Stimulated activated CD4-positive, alpha-beta T cell treated with anti-CD3 and anti-CD28 coated beads, TNF-alpha, amount 100 ng/mL, for 24 hours (primary cell): ENCODE measurements around the gene SLC34A3.

ENCODE experiments used
- DNase-seq, 3 experiments: peaks; one replicate each; pipeline ENCODE4 v3.0.0-alpha.2; 2020; ENCODE audit warnings: low read depth in 3 of 3

The SLC34A3 gene

DNA sequence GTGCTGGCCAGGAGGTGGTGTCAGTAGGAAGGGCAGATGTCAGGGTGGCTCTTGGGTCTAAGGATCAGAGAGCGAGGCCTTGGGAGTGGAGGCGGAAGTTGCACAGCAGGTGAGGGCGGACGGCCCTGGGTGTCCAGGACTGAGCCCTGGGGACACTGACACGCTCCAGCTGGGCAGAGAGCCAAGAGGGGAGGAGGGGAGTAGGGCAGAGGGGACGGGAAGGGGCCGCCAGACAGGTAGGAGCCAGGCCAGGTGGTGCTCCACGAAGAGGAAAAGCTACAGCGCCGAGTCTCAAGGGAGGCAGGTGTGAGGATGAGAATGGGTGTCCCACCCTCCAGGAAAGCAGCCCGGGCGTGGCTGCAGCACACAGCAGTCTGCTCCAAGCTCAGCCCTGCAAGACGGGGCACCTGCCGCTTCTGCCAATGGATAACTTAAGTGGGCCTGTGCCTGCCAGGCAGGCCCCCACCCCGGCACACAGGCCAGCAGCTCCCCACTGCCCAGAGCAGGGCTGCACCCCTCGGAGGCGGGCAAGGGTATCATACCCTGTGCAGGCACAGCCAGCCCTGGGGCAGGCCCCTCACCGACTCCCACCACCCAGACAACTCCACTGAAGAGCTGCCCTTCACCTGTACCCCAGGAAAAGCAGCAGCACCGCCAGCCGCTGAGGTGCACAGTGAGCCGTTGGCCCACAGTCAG is 35.0 kb upstream of the SLC34A3 start:
- DNase-seq: no peak

- DNase-seq: no peak
These were observed 32.4 kb upstream of the SLC34A3 start for GRCh38 chr9:137198051-137198901.

DNA sequence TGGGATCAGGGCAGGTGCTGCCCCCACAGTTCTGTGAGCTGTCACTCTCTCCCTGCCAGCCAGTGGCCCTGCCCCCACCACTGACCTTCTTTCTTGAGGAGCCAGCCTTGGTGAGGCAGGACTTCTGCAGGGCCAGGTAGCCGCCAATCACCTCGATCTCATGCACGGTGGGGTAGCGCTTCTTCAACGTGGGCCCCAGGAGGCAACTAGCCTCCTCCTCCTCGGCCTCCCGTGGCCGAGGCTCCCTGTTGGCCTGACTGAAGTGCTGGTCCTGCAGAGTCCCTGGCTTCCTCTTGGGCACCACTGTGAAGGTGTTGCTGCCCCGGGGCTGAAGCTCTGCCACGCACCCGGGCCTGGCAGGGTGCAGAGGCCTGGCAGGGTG is 31.8 kb upstream of the SLC34A3 start:
- DNase-seq: no peak

DNA sequence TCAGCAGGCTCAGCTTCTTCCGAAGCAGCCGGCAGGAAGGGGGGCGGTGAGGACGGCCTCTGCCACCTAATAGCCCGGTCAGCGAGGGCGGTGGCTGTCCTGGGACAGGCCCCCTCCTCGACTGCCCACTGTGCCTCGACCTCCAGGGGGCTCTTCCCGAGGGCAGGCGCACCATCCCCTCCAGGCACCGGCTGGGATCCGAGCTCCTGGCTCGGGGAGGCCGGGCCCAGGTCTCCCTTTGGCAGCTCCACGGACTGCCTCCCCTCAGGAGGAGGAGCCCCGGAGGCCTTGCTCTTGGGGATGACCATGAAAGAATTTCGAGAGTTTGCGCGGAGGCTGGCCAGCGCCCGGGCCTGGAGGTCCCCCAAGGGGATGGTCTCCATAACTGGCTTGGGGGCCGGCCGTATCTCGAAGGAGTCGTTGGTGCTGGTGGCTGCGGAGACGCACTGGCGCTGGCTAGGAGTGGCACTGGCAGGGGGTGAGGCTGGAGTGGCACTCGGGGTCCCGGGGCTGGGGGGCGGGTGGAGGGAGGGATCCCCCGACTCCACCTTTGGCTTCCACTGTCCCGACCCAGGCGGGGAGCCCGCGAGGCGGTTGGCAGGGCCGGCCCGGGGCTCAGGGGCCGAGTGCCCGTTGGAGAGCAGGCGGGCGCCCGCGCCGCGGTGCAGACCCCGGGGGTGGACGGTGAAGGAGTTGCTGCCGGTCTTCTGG is 31.1 kb upstream of the SLC34A3 start:
- DNase-seq: no peak

DNA sequence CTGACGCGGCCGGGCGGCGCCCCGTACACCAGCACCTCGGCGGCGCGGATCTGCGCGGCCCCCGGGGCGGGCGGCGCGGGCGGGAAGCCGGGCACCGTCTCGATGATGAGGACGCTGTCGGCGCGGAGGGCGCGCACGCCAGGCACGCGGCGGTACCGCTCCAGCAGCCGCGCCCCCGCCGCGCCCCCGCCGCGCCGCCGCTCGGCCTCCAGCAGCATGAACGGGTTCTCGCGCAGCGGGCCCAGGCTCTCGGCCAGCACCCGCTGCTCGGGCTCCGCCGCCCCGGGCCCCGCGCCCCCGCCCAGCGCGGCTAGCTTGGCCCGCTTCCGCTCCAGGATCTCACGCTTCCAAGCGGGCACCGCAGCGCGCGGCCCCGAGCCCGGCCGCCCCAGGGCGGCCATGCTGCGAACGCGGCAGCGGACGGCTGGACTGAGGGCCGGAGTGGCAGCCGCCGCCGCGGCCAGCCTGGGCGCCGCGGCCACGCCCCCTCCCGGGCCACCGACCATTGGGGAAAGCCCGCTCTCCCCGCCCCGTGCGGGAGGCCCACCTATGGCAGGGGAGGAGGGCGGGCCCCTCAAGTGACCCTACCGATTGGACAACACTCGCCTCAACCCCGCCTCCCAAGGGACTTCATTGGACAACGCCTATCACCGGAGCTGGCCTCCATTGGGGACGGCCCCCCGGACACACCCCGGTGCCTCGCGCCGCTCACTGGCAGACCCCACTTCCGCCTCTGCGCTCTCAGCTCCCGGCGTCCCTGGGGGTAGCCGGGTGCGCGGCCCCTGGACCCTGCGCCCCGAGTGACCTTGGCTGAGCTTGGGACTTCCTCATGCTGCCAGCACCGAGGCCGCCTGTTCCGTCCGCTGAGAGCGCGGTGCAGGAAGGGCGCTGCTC is 30.1 kb upstream of the SLC34A3 start, which contains the start of gene TPRN:
Gene TPRN, minus strand, starts transcription at position 431 of the 894 bp plus-strand sequence. Its CDS starts 30 bp downstream, at position 401.
- peak; percentile 97 to 99 (median 97) for DNase-seq

DNA sequence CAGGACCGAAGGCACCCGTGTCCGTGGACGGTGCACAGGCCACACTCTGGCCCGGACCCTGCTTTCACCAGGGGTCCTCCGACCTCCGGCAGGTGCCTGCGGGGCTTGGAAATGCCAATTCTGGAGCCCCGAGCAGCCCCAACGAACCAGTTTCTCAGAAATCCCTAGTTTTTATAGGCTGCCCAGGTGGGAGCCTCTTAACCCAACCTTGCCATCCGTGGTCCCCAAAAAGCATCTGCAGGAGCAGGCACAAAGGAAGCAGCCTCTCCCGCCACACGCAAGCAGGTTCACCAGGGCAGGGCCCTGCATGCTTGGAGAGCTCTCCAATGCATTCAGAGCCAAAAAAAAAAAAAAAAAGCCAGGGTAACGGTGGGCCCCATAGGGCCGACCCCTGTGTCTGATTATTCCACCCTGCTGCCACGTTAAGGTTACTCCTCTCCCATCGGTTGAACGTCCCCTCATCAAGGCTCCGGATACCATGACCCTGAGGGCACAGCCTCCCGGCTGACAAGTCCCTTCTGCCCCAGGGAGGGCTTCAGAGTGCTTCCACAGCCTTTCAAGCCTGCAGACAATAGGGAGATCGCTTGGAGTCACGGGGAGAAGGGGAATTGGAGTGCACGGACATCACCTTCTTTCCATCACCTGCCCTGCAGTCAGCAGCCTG is 29.4 kb upstream of the SLC34A3 start:
- no peak for DNase-seq

GRCh38 chr9:137202966-137203365 is 27.7 kb upstream of the SLC34A3 start:
- DNase-seq: no peak

- no peak for DNase-seq
These were observed 26.0 kb upstream of the SLC34A3 start for GRCh38 chr9:137204731-137205125.

DNA sequence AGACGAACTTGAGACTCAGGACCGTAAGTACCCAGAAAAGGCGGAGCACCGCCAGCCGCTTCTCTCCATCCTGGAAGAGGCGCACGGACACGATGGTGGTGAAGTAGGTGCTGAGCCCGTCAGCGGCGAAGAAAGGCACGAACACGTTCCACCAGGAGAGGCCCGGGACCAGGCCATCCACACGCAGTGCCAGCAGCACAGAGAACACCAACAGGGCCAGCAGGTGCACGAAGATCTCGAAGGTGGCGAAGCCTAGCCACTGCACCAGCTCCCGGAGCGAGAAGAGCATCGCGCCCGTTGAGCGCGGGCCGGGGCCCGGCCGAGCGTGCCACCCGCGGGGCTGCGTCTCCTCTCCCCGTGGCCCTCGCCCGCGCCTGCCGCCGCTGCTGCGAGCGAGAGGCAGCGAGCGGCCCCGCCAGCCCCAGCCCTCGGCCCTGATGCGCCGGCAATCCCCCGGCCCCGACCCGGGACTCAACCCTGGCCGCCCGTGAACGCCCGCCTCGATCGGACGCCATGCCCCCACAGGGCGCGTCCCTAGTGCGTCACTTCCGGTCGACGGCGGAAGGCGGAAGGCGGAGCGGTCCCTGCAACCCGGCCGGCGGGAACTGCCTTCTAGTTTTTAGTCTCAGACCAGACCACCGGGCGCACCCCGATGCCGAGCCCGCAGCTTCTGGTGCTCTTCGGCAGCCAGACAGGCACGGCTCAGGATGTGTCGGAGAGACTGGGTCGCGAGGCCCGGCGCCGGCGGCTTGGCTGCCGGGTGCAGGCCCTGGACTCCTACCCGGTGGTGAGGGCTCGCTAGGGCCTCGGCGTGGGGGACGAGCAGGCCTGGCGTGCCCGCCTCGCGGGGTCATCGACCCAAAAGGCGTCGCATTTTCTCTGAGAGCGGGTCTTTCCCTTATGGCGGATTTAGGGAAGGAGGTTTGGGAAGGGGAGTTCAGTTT is 25.3 kb upstream of the SLC34A3 start, which contains the start of the genes NDOR1 and TMEM203:
Gene NDOR1, plus strand, starts transcription at position 575 of the 944 bp plus-strand sequence. Its CDS starts 78 bp downstream, at position 653.
Gene TMEM203, minus strand, starts transcription at position 523 of the 944 bp plus-strand sequence. Its CDS starts 234 bp downstream, at position 289.
- DNase-seq: peak; percentile 93 to 94 (median 94)

GRCh38 chr9:137206602-137207001 is 24.1 kb upstream of the SLC34A3 start:
- DNase-seq: no peak

GRCh38 chr9:137211532-137211931 is 19.2 kb upstream of the SLC34A3 start:
- DNase-seq: no peak

GRCh38 chr9:137212520-137212919 is 18.2 kb upstream of the SLC34A3 start:
- no peak for DNase-seq

- DNase-seq: no peak
These were observed 17.3 kb upstream of the SLC34A3 start for GRCh38 chr9:137213160-137214060.

- no peak for DNase-seq
These were observed 16.1 kb upstream of the SLC34A3 start for GRCh38 chr9:137214620-137215019.

DNA sequence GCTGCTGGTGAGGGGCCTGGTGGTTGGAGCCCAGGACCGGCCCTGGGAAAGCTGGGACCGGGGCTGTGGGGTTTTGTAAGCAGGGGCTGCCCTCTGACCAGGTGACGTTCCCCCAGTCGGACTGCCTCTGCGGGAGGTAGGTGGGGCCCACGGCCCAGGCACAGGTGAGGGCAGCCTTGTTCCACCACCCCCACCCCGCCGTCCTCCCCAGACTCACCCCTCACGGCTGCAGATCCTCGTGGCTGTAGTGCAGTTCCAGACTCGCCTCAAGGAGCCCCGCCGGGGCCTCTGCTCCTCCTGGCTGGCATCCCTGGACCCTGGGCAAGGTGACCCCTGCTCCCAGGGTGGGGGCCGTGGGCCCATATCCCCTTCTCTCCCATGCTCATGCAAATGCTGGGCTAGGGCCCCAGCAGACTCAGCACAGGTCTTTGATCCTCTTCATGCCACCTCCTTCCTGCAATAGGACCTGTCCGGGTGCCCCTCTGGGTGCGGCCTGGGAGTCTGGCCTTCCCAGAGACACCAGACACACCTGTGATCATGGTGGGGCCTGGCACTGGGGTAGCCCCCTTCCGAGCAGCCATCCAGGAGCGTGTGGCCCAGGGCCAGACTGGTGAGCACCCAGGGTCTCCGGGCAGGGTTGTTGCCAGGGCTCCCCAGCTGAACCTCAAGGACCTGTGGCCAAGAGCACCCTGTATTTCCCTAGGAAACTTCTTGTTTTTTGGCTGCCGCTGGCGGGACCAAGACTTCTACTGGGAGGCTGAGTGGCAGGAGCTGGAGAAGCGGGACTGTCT is 15.3 kb upstream of the SLC34A3 start:
- DNase-seq: no peak

GRCh38 chr9:137216188-137216965 is 14.3 kb upstream of the SLC34A3 start:
- no peak for DNase-seq
